AG04450 (cell line): ENCODE data around the gene TEX26. TPM values are rescaled to one million over a fixed set of nuclear protein-coding genes. Genes with fewer than 3 reads are reported as not detected.
A peak's percentile ranks its signal among the peaks of the same experiment; 100 is the strongest.

Source experiments
- CTCF ChIA-PET: fragments of 300-600, 350-600 bp; formaldehyde crosslinking; extraction: SDS; loops from one replicate; lab custom pipeline; 2022; ENCODE audit warnings: antibody characterized with exemption, inconsistent platforms; lab: Charles Lee
- POLR2A ChIA-PET: fragments of 350-600 bp; formaldehyde crosslinking; extraction: SDS; loops from one replicate; lab custom pipeline; 2021; ENCODE audit warnings: antibody characterized with exemption, inconsistent platforms; lab: Yijun Ruan, JAX
- DNase-seq: peaks from one replicate; pipeline ENCODE4 v3.0.0-alpha.2; 2011; ENCODE audit warnings: low read depth, low spot score
- H3K27ac ChIP-seq: one replicate; pipeline ENCODE4 v1.5.1; 2012; ENCODE audit warnings: low read depth, low read length, control low read depth
- H3K27me3 ChIP-seq: one replicate; pipeline ENCODE4 v1.6.0; 2012; ENCODE audit warnings: low read length; ENCODE audit not compliant: control insufficient read depth, insufficient read depth
- H3K4me3 ChIP-seq: 2 replicates; pipeline ENCODE4 v1.5.1; 2011; ENCODE audit warnings: mild to moderate bottlenecking, low read depth, low read length, control low read depth
- H3K9me3 ChIP-seq: 2 replicates; pipeline ENCODE4 v1.5.1; 2012; ENCODE audit warnings: low read length; ENCODE audit not compliant: control insufficient read depth, insufficient read depth
- CTCF ChIP-seq: IDR thresholded peaks from 2 replicates; pipeline ENCODE4 v1.5.1; 2011; ENCODE audit warnings: low read depth, low read length, control low read depth, inconsistent platforms
- polyA plus RNA-seq: library from polyadenylated mRNA; depleted of rRNA; stranded (reverse); fragments of >200 nt; gene quantifications from 2 replicates; pipeline ENCODE4 v1.2.3, GENCODE V29; 2011

The TEX26 gene
- polyA plus RNA-seq, 1 experiment: 0.09 TPM

- Histone ChIP-seq H3K9me3 (no peaks in the 10 kb centered on the region), H3K4me3 (no peak overlapping the region), H3K27ac (no peak overlapping the region), H3K27me3 (peaks cover 6% of the 10 kb centered on the region)
- CTCF ChIA-PET: interaction anchor here (0.5 to 1.1 kb wide), 5 partner anchors 33 to 879 kb away, joined by 3 to 7 read pairs (median 3); no protein-coding TSS in a partner anchor
- DNase-seq: no peak
- POLR2A ChIA-PET: no interaction called here
- TF ChIP-seq CTCF: no peak
Observed at GRCh38 chr13:31011193-31011860, 78.9 kb downstream of the TEX26 start.

- H3K9me3 ChIP-seq: no peaks in the 10 kb centered on the region
- no peak for DNase-seq
- POLR2A ChIA-PET: no interaction called here
- no peak for TF ChIP-seq CTCF
- CTCF ChIA-PET: interaction anchor here (0.6 to 1.0 kb wide), 4 partner anchors 33 to 880 kb away, joined by 3 to 7 read pairs (median 3); no protein-coding TSS in a partner anchor
- H3K27ac ChIP-seq: no peak overlapping the region
- H3K27me3 ChIP-seq: peaks cover 9% of the 10 kb centered on the region
- H3K4me3 ChIP-seq: no peak overlapping the region
Observed at GRCh38 chr13:31011901-31012654, 79.6 kb downstream of the TEX26 start.

GRCh38 chr13:31012655-31013024 is 80.2 kb downstream of the TEX26 start:
- no peak overlapping the region for H3K4me3 ChIP-seq
- H3K27ac ChIP-seq: no peak overlapping the region
- DNase-seq: no peak
- peaks cover 7% of the 10 kb centered on the region for H3K27me3 ChIP-seq
- POLR2A ChIA-PET: no interaction called here
- CTCF ChIA-PET: interaction anchor here (1.0 kb wide), 1 partner anchor 881 kb away, joined by 3 read pairs; no protein-coding TSS in a partner anchor
- H3K9me3 ChIP-seq: no peaks in the 10 kb centered on the region
- peak; percentile 64 for TF ChIP-seq CTCF

GRCh38 chr13:31014456-31014855 is 82.0 kb downstream of the TEX26 start:
- TF ChIP-seq CTCF: no peak
- ChIA-PET CTCF (interaction anchor here (0.7 to 1.5 kb wide), 6 partner anchors 12 to 149 kb away, joined by 3 to 7 read pairs (median 3); no protein-coding TSS in a partner anchor), POLR2A (interaction anchor here (0.9 kb wide), 1 partner anchor 144 kb away, joined by 4 read pairs; no protein-coding TSS in a partner anchor)
- H3K27me3 ChIP-seq: peaks cover 3% of the 10 kb centered on the region
- H3K4me3 ChIP-seq: no peak overlapping the region
- H3K27ac ChIP-seq: no peak overlapping the region
- DNase-seq: no peak
- no peaks in the 10 kb centered on the region for H3K9me3 ChIP-seq
